ENCODE results near the gene C5. TPM values are rescaled to one million over a fixed set of nuclear protein-coding genes. Genes with fewer than 3 reads are reported as not detected.

The C5 gene
- total RNA-seq, 2 experiments from 2014 or later: 0.89 to 1.3 TPM

DNA sequence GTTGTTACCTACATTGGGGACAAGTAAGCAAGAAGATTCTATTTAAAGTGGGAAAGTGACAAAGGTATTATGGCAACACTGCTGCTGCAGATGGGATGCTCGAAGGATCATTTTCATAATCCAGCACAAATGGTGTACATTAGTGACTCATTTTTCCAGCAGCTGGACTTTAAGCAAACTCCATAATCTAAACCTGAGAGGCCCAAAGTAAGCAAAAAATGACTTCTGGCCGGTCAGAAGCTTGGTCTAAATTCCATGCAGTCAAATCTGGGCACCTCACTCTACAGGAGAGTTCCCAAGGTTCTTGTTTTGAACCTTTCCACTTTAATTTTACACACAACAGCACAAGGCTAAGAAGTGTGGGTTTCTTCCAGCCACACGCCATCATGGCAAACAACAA, 79.8 kb downstream of the C5 start:
- Histone ChIP-seq H3K27me3 (ENCODE audit: control insufficient read depth in 1 of 2, insufficient read depth in 2 of 2, low read length in 2 of 2) (no peaks in the 10 kb centered on the region), H3K36me3 (ENCODE audit: insufficient read depth, low read length) (no peaks in the 10 kb centered on the region), H3K27ac (ENCODE audit: low read depth in 1 of 2, low read length in 2 of 2) (no peak overlapping the region), H3K4me3 (ENCODE audit: low read length) (no peak overlapping the region), H3K9me3 (ENCODE audit: control insufficient read depth in 1 of 2, insufficient read depth in 1 of 2, low read length in 2 of 2) (no peaks in the 10 kb centered on the region), H3K4me1 (ENCODE audit: insufficient read depth, low read length) (peaks cover 12% of the 10 kb centered on the region)
- intact Hi-C loops (cut with DNase I, micrococcal nuclease): no loop called here
- Mint-ChIP-seq H3K9me3 (no peaks in the 10 kb centered on the region), H3K4me1 (ENCODE audit: low read depth) (peaks cover 11% of the 10 kb centered on the region), H3K36me3 (ENCODE audit: low read depth) (no peaks in the 10 kb centered on the region), H3K27me3 (no peaks in the 10 kb centered on the region), H3K27ac (no peak overlapping the region), H3K4me3 (no peak overlapping the region)
- POLR2A ChIA-PET: interaction anchor here (0.6 kb wide), 1 partner anchor 26 kb away, joined by 3 read pairs; no protein-coding TSS in a partner anchor
- TF ChIP-seq, protein P1, sequence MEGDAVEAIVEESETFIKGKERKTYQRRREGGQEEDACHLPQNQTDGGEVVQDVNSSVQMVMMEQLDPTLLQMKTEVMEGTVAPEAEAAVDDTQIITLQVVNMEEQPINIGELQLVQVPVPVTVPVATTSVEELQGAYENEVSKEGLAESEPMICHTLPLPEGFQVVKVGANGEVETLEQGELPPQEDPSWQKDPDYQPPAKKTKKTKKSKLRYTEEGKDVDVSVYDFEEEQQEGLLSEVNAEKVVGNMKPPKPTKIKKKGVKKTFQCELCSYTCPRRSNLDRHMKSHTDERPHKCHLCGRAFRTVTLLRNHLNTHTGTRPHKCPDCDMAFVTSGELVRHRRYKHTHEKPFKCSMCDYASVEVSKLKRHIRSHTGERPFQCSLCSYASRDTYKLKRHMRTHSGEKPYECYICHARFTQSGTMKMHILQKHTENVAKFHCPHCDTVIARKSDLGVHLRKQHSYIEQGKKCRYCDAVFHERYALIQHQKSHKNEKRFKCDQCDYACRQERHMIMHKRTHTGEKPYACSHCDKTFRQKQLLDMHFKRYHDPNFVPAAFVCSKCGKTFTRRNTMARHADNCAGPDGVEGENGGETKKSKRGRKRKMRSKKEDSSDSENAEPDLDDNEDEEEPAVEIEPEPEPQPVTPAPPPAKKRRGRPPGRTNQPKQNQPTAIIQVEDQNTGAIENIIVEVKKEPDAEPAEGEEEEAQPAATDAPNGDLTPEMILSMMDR (IDR thresholded peaks at IDR 0.05): no peak
- DNase-seq: no peak
- ATAC-seq (ENCODE audit: poor library complexity): no peak
- CTCF ChIA-PET: interaction anchor here (0.8 kb wide), 1 partner anchor 11 kb away, joined by 4 read pairs; no protein-coding TSS in a partner anchor

- no peaks in the 10 kb centered on the region for H3K27me3 Mint-ChIP-seq
- POLR2A ChIA-PET: no interaction called here
- no peak for DNase-seq
- CTCF ChIA-PET: interaction anchor here (0.7 kb wide), 1 partner anchor 30 kb away, joined by 3 read pairs; no protein-coding TSS in a partner anchor
- H3K27ac Mint-ChIP-seq: no peak overlapping the region
- no peak overlapping the region for H3K4me3 ChIP-seq (ENCODE audit: low read length)
- no peaks in the 10 kb centered on the region for H3K9me3 ChIP-seq (ENCODE audit: control insufficient read depth in 1 of 2, insufficient read depth in 1 of 2, low read length in 2 of 2)
- no peaks in the 10 kb centered on the region for H3K4me1 Mint-ChIP-seq (ENCODE audit: low read depth)
- H3K36me3 Mint-ChIP-seq (ENCODE audit: low read depth): peaks cover 3% of the 10 kb centered on the region
- H3K4me3 Mint-ChIP-seq: no peak overlapping the region
- no peak for ATAC-seq (ENCODE audit: poor library complexity)
- intact Hi-C loops (cut with DNase I, micrococcal nuclease): no loop called here
- TF ChIP-seq, protein P1 (IDR thresholded peaks at IDR 0.05): no peak
- H3K27me3 ChIP-seq (ENCODE audit: control insufficient read depth in 1 of 2, insufficient read depth in 2 of 2, low read length in 2 of 2): no peaks in the 10 kb centered on the region
- H3K9me3 Mint-ChIP-seq: no peaks in the 10 kb centered on the region
- no peak overlapping the region for H3K27ac ChIP-seq (ENCODE audit: low read depth in 1 of 2, low read length in 2 of 2)
- H3K4me1 ChIP-seq (ENCODE audit: insufficient read depth, low read length): no peaks in the 10 kb centered on the region
- H3K36me3 ChIP-seq (ENCODE audit: insufficient read depth, low read length): no peaks in the 10 kb centered on the region
Observed at GRCh38 chr9:120966013-120966369, 84.1 kb downstream of the C5 start.

GRCh38 chr9:120965344-120966012, 84.6 kb downstream of the C5 start:
- ATAC-seq (ENCODE audit: poor library complexity): no peak
- no peaks in the 10 kb centered on the region for H3K9me3 ChIP-seq (ENCODE audit: control insufficient read depth in 1 of 2, insufficient read depth in 1 of 2, low read length in 2 of 2)
- no peaks in the 10 kb centered on the region for H3K36me3 ChIP-seq (ENCODE audit: insufficient read depth, low read length)
- TF ChIP-seq, protein P1 (IDR thresholded peaks at IDR 0.05): no peak
- Mint-ChIP-seq H3K27me3 (no peaks in the 10 kb centered on the region), H3K9me3 (no peaks in the 10 kb centered on the region), H3K36me3 (ENCODE audit: low read depth) (peaks cover 3% of the 10 kb centered on the region), H3K27ac (no peak overlapping the region), H3K4me1 (ENCODE audit: low read depth) (no peaks in the 10 kb centered on the region), H3K4me3 (no peak overlapping the region)
- intact Hi-C loops (cut with DNase I, micrococcal nuclease): no loop called here
- H3K27ac ChIP-seq (ENCODE audit: low read depth in 1 of 2, low read length in 2 of 2): no peak overlapping the region
- ChIA-PET POLR2A (no interaction called here), CTCF (no interaction called here)
- H3K4me3 ChIP-seq (ENCODE audit: low read length): no peak overlapping the region
- no peaks in the 10 kb centered on the region for H3K4me1 ChIP-seq (ENCODE audit: insufficient read depth, low read length)
- H3K27me3 ChIP-seq (ENCODE audit: control insufficient read depth in 1 of 2, insufficient read depth in 2 of 2, low read length in 2 of 2): no peaks in the 10 kb centered on the region
- no peak for DNase-seq
